A673 (cell line): ENCODE results near the gene TPPP. TPM values are rescaled to one million over a fixed set of nuclear protein-coding genes. Genes with fewer than 3 reads are reported as not detected.

ENCODE experiments used
- BruUV-seq: library from RNA; stranded (reverse); fragments of 400-500 nt; replicated peaks from 2 replicates; lab custom pipeline; 2021; lab: Mats Ljungman, UMichigan
- CTCF ChIA-PET: fragments of 300-600 bp; sonication (Branson Sonifier 250); formaldehyde crosslinking; loops from one replicate; lab custom pipeline; 2022; ENCODE audit warnings: antibody characterized with exemption; lab: Charles Lee
- POLR2A ChIA-PET: fragments of 300-600 bp; sonication (Branson Sonifier 250); formaldehyde crosslinking; loops from one replicate; lab custom pipeline; 2022; ENCODE audit warnings: antibody characterized with exemption; ENCODE audit not compliant: low non-redundant PET; lab: Charles Lee
- DNase-seq: peaks from one replicate; pipeline ENCODE4 v3.0.0-alpha.2; 2015; ENCODE audit warnings: low spot score
- H3K27ac ChIP-seq: fragments of 200-600 bp; sonication (generic); 2 replicates; pipeline ENCODE4 v1.5.1; 2016; ENCODE audit warnings: mixed run types, low read depth, mild to moderate bottlenecking, mixed read lengths, antibody characterized with exemption, low read length; ENCODE audit not compliant: poor library complexity, severe bottlenecking
- H3K27me3 ChIP-seq: fragments of 200-600 bp; sonication (generic); replicated peaks from 2 replicates; pipeline ENCODE4 v1.6.1; 2017; ENCODE audit warnings: mixed run types, low read depth, mild to moderate bottlenecking, mixed read lengths, antibody characterized with exemption, low read length; ENCODE audit not compliant: insufficient read depth, poor library complexity
- H3K36me3 ChIP-seq: fragments of 200-600 bp; sonication (generic); 2 replicates; pipeline ENCODE4 v1.6.1; 2016; ENCODE audit warnings: mixed run types, mild to moderate bottlenecking, mixed read lengths, antibody characterized with exemption, low read length; ENCODE audit not compliant: insufficient read depth, poor library complexity, severe bottlenecking
- H3K4me1 ChIP-seq: fragments of 200-600 bp; sonication (generic); 2 replicates; pipeline ENCODE4 v1.6.1; 2017; ENCODE audit warnings: mixed run types, mild to moderate bottlenecking, mixed read lengths, antibody characterized with exemption, low read length; ENCODE audit not compliant: insufficient read depth, poor library complexity, severe bottlenecking
- H3K4me3 ChIP-seq: fragments of 200-600 bp; sonication (generic); 2 replicates; pipeline ENCODE4 v1.5.1; 2016; ENCODE audit warnings: low read depth, mixed run types, mild to moderate bottlenecking, mixed read lengths, low read length; ENCODE audit not compliant: poor library complexity, severe bottlenecking
- H3K9me3 ChIP-seq: fragments of 200-600 bp; sonication (generic); 2 replicates; pipeline ENCODE4 v1.6.1; 2016; ENCODE audit warnings: mixed run types, low read depth, mild to moderate bottlenecking, mixed read lengths, antibody characterized with exemption, low read length; ENCODE audit not compliant: poor library complexity, severe bottlenecking
- EZH2 ChIP-seq: fragments of 200-600 bp; sonication (generic); IDR thresholded peaks from 2 replicates; pipeline ENCODE4 v1.6.1; 2017; ENCODE audit warnings: borderline replicate concordance, low read depth, mild to moderate bottlenecking, mixed read lengths, antibody characterized with exemption, low read length; ENCODE audit not compliant: poor library complexity, severe bottlenecking
- intact Hi-C: fragments of 100-400 bp; cut with micrococcal nuclease; formaldehyde crosslinking; loops from one replicate; pipeline ENCODE4 v1.10.0; 2022; ENCODE audit not compliant: unreplicated experiment
- total RNA-seq: library from RNA; stranded (reverse); gene quantifications from 2 replicates; pipeline ENCODE4 v1.2.3, GENCODE V29; 2021
- TF ChIP-seq, protein P1 (sequence below): fragments of 300-800, 200-600 bp; sonication (generic); conservative IDR thresholded peaks from 2 replicates; pipeline ENCODE4 v1.5.1; 2017; ENCODE audit warnings: low read depth, mild to moderate bottlenecking, antibody characterized with exemption, low read length, moderate library complexity, mixed read lengths

TPPP gene
- total RNA-seq, 1 experiment from 2014 or later: 0.19 TPM

DNA sequence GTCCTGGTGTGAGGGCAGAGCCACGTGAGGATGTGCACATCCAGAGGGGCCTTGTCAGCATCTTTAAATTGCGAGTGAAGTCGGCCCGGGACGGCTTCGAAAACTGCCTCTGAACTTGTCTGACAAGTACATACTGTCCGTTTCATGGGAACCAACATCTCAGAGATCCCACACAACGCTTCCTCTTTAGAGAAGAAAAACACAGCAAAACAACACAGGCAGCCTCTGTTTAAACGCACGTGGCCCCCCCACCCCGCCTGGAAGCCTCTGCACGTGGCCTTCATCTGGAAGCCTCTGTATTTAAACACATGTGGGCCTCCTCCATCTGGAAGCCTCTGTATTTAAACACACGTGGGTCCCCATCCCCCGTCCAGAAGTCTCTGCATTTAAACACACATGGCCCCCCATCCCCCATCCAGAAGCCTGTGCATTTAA lies 51.8 kb downstream of the TPPP start:
- no peaks in the 10 kb centered on the region for H3K27me3 ChIP-seq
- TF ChIP-seq, protein P1, sequence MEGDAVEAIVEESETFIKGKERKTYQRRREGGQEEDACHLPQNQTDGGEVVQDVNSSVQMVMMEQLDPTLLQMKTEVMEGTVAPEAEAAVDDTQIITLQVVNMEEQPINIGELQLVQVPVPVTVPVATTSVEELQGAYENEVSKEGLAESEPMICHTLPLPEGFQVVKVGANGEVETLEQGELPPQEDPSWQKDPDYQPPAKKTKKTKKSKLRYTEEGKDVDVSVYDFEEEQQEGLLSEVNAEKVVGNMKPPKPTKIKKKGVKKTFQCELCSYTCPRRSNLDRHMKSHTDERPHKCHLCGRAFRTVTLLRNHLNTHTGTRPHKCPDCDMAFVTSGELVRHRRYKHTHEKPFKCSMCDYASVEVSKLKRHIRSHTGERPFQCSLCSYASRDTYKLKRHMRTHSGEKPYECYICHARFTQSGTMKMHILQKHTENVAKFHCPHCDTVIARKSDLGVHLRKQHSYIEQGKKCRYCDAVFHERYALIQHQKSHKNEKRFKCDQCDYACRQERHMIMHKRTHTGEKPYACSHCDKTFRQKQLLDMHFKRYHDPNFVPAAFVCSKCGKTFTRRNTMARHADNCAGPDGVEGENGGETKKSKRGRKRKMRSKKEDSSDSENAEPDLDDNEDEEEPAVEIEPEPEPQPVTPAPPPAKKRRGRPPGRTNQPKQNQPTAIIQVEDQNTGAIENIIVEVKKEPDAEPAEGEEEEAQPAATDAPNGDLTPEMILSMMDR: no peak
- TF ChIP-seq EZH2: no peak
- H3K4me3 ChIP-seq: no peak overlapping the region
- no peaks in the 10 kb centered on the region for H3K9me3 ChIP-seq
- CTCF ChIA-PET: no interaction called here
- H3K4me1 ChIP-seq: no peaks in the 10 kb centered on the region
- no TSS peak for BruUV-seq
- intact Hi-C loops: no loop called here
- peaks cover 52% of the 10 kb centered on the region for H3K36me3 ChIP-seq
- no peak for DNase-seq
- POLR2A ChIA-PET: no interaction called here
- no peak overlapping the region for H3K27ac ChIP-seq

DNA sequence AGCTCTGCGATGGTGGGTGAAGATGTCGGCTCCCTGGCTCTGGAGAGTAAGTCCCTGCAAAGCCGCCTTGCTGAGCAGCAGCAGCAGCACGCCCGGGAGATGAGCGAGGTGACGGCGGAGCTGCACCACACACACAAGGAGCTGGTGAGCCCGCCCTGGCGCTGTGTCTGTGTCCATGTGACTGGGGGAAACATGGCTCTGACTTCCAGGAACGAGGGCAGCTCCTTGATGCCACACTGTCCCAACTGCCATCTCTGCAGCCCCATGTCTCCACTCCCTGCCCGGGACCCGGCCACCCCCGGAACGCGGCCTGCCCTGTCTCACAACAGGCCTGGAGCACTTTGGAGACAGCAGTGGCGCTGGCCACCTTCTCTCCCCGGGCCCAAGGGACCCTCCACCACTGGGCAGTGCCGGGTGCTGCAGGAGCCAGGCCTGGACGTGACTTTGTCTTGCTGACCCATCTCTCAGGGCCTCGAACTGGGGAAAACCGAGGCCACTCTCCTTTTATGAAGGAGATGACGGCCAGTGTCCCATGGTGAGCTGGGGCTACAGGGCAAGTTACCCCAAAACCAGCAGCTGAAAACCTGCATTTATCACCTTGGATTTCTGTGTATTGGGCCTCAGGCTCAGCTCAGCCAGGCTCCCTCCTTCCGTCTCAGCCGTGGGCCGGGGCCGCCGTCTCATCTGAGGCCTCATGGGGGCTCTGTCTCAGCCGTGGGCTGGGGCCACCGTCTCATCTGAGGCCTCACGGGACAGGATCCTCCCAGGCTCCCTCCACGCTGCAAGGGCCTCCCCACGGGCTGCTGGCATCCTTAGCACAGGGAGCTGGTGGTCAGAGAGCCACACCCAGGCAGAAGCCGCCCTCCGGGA lies 52.5 kb downstream of the TPPP start:
- ChIA-PET CTCF (no interaction called here), POLR2A (no interaction called here)
- DNase-seq: no peak
- intact Hi-C loops: no loop called here
- H3K36me3 ChIP-seq: peaks cover 52% of the 10 kb centered on the region
- H3K4me1 ChIP-seq: no peaks in the 10 kb centered on the region
- H3K4me3 ChIP-seq: no peak overlapping the region
- H3K27me3 ChIP-seq: no peaks in the 10 kb centered on the region
- TF ChIP-seq, protein P1: no peak
- TF ChIP-seq EZH2: no peak
- no peak overlapping the region for H3K27ac ChIP-seq
- H3K9me3 ChIP-seq: no peaks in the 10 kb centered on the region
- no TSS peak for BruUV-seq

DNA sequence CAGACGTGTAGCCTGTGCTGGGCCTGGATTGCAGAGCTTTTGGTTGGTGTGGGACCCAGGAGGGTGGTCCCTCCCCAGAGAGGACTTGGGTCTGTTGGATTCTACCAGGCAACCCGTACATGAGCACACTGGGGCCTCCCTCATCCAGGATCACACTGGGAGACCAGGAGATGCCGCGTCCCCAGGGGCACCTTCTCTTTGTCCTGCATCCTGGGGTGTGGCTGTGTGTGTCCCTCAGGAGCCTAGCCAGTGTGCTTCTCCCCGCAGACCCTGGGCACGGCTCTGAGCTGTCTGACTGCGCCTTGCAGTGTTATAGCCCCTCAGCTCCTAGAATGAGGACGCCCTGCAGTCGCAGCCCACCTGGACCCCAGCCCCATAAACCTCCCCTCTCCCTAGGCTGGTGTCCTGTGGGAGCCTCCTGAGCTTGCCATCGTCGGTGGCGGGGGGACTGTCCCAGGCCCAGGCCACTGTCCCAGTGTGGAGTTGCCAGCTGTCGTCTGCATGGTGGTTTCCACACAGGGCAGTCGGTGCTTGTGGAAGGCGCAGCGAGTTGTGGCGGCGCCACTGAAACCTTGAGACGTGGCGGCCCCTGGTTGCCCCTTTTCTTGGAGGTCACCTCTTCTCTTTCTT lies 53.5 kb downstream of the TPPP start:
- TF ChIP-seq, protein P1: no peak
- no peak for TF ChIP-seq EZH2
- DNase-seq: no peak
- no peaks in the 10 kb centered on the region for H3K4me1 ChIP-seq

More for the DNA sequence above, 53.5 kb downstream of the TPPP start:
- Histone ChIP-seq H3K27me3 (no peaks in the 10 kb centered on the region), H3K27ac (no peak overlapping the region), H3K36me3 (peaks cover 58% of the 10 kb centered on the region), H3K4me3 (no peak overlapping the region), H3K9me3 (no peaks in the 10 kb centered on the region)
- intact Hi-C loops: no loop called here
- ChIA-PET CTCF (no interaction called here), POLR2A (no interaction called here)
- no TSS peak for BruUV-seq
